ENCODE results near the gene SYNPO. TPM values are rescaled to one million over a fixed set of nuclear protein-coding genes. Genes with fewer than 3 reads are reported as not detected.

SYNPO gene
- total RNA-seq, 1 donor from 2014 or later, result 24.5 TPM

DNA sequence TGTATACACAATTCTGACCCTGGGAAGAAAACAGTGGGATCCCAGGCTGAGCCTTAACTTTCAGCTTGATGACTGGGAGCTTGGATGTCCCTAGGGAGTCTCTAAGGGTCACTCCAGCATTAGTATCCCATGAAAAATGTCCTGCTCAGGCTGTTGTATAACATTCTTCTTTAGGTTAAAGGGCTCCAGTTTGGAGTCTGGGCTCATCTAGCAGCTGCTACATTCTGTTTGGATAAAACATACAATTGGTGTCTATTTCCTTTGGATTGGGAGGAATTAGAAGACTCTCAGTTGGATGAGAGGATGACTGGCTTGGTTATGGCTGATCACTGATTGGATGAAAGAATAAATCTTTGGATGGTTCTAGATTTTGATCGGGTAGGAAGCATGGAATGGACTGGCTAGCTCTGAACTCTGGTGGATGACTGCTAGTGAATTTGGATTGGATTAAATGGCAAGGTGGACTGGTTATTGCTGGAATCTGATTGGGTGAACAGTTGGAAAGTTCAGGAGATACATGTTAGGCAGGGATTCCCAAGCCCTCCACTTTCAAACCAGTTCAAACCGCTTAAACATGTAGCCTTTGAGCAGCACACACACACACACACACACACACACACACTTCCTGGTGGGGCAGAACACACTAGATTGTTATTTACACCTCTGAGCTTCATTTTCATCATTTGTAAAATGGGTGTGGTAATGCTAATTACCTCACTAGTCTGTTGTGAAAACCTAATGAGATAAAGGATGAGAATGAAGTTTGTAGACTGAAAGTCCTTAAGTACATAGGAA, 13.5 kb downstream of the SYNPO start:
- Mint-ChIP-seq H3K4me1 (ENCODE audit: unreplicated experiment) (peaks cover 36% of the 10 kb centered on the region), H3K4me3 (no peak overlapping the region), H3K36me3 (no peaks in the 10 kb centered on the region), H3K27ac (no peak overlapping the region), H3K27me3 (peaks cover 13% of the 10 kb centered on the region), H3K9me3 (no peaks in the 10 kb centered on the region)
- no peak for DNase-seq (ENCODE audit: extremely low spot score, unreplicated experiment)
- TF ChIP-seq, protein P1, sequence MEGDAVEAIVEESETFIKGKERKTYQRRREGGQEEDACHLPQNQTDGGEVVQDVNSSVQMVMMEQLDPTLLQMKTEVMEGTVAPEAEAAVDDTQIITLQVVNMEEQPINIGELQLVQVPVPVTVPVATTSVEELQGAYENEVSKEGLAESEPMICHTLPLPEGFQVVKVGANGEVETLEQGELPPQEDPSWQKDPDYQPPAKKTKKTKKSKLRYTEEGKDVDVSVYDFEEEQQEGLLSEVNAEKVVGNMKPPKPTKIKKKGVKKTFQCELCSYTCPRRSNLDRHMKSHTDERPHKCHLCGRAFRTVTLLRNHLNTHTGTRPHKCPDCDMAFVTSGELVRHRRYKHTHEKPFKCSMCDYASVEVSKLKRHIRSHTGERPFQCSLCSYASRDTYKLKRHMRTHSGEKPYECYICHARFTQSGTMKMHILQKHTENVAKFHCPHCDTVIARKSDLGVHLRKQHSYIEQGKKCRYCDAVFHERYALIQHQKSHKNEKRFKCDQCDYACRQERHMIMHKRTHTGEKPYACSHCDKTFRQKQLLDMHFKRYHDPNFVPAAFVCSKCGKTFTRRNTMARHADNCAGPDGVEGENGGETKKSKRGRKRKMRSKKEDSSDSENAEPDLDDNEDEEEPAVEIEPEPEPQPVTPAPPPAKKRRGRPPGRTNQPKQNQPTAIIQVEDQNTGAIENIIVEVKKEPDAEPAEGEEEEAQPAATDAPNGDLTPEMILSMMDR (conservative IDR thresholded peaks at IDR 0.05), result no peak

DNA sequence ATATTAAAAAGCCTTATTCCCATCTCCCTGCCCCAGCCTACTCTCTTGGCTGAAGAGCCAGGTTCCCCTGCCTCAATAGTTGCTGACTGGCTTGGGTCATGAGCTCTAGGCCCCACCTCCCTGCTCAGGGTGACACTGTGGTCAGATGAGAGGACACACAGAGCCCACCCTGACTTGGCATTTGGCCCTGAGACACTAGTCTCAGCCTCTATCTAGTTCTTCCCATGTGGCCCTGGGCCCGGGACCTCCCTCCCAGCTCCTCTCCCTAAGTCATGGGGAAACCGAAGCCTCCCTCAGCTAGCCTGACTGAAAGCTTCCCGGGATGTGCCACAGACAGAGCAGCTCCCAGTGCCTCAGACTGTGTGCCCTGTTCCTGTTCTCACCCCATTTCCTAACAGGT, 14.8 kb downstream of the SYNPO start:
- Mint-ChIP-seq H3K27me3 (peaks cover 13% of the 10 kb centered on the region), H3K36me3 (no peaks in the 10 kb centered on the region), H3K9me3 (no peaks in the 10 kb centered on the region), H3K4me1 (ENCODE audit: unreplicated experiment) (peaks cover 43% of the 10 kb centered on the region), H3K27ac (no peak overlapping the region), H3K4me3 (peak overlapping the region; percentile 34)
- DNase-seq (ENCODE audit: extremely low spot score, unreplicated experiment), result no peak
- TF ChIP-seq, protein P1 (conservative IDR thresholded peaks at IDR 0.05), result no peak

DNA sequence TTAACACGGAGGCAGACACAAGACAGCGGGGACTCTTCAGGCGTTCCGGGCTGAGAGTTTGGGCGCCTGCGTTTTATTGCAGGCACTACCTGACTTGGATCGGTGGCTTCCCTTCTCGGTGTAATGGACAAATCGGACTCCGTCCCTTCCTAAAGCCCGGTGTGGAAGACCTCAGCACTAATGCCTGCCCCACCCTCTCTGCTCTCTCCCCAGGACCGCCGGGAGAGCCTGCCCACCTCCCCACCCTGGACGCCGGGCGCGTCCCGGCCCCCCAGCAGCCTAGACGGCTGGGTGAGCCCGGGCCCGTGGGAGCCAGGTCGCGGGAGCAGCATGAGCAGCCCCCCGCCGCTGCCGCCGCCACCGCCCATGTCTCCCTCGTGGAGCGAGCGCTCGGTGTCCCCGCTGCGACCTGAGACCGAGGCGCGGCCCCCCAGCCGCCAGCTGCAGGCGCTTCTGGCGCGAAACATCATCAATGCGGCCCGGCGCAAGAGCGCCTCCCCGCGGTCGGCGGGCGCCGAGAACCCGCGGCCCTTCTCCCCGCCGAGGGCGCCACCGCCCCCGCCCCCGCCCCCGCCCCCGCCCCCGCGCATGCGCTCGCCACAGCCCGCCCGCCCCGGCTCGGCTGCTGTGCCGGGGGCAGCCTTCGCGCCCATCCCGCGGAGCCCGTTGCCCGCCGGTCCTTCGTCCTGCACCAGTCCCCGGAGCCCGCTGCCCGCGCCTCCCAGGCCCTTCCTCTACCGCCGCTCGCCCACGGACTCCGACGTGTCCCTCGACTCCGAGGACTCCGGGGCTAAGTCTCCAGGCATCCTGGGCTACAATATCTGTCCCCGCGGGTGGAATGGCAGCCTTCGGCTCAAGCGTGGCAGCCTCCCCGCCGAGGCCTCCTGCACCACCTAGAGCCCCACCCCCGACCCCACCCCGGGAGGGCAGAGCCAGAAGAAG, 16.0 kb downstream of the SYNPO start:
- Mint-ChIP-seq H3K4me1 (ENCODE audit: unreplicated experiment) (peaks cover 47% of the 10 kb centered on the region), H3K4me3 (peak overlapping the region; percentile 80), H3K36me3 (no peaks in the 10 kb centered on the region), H3K27me3 (peaks cover 17% of the 10 kb centered on the region), H3K9me3 (no peaks in the 10 kb centered on the region), H3K27ac (no peak overlapping the region)
- peak; percentile 88 for DNase-seq (ENCODE audit: extremely low spot score, unreplicated experiment)
- TF ChIP-seq, protein P1 (conservative IDR thresholded peaks at IDR 0.05), result peak; percentile 85

DNA sequence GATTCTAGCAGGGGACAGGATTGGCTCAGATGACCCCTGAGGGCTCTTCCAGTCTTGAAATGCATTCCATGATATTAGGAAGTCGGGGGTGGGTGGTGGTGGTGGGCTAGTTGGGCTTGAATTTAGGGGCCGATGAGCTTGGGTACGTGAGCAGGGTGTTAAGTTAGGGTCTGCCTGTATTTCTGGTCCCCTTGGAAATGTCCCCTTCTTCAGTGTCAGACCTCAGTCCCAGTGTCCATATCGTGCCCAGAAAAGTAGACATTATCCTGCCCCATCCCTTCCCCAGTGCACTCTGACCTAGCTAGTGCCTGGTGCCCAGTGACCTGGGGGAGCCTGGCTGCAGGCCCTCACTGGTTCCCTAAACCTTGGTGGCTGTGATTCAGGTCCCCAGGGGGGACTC, 17.7 kb downstream of the SYNPO start:
- H3K9me3 Mint-ChIP-seq, result no peaks in the 10 kb centered on the region
- TF ChIP-seq, protein P1 (conservative IDR thresholded peaks at IDR 0.05), result no peak
- H3K27ac Mint-ChIP-seq, result peak overlapping the region; percentile 14
- DNase-seq (ENCODE audit: extremely low spot score, unreplicated experiment), result no peak
- peak overlapping the region; percentile 73 for H3K4me3 Mint-ChIP-seq
- H3K36me3 Mint-ChIP-seq, result no peaks in the 10 kb centered on the region
- peaks cover 23% of the 10 kb centered on the region for H3K27me3 Mint-ChIP-seq
- H3K4me1 Mint-ChIP-seq (ENCODE audit: unreplicated experiment), result peaks cover 37% of the 10 kb centered on the region

DNA sequence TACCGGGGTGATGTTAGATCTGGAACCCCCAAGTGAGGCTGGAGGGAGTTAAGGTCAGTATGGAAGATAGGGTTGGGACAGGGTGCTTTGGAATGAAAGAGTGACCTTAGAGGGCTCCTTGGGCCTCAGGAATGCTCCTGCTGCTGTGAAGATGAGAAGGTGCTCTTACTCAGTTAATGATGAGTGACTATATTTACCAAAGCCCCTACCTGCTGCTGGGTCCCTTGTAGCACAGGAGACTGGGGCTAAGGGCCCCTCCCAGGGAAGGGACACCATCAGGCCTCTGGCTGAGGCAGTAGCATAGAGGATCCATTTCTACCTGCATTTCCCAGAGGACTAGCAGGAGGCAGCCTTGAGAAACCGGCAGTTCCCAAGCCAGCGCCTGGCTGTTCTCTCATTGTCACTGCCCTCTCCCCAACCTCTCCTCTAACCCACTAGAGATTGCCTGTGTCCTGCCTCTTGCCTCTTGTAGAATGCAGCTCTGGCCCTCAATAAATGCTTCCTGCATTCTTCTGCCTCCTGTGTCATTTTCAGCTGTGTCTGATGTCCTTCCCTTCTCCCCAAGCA, 18.3 kb downstream of the SYNPO start:
- Mint-ChIP-seq H3K36me3 (no peaks in the 10 kb centered on the region), H3K27me3 (peaks cover 23% of the 10 kb centered on the region)

More for the DNA sequence above, 18.3 kb downstream of the SYNPO start:
- no peak for DNase-seq (ENCODE audit: extremely low spot score, unreplicated experiment)
- H3K4me3 Mint-ChIP-seq, result peak overlapping the region; percentile 37
- peaks cover 34% of the 10 kb centered on the region for H3K4me1 Mint-ChIP-seq (ENCODE audit: unreplicated experiment)
- no peak overlapping the region for H3K27ac Mint-ChIP-seq
- TF ChIP-seq, protein P1 (conservative IDR thresholded peaks at IDR 0.05), result no peak
- H3K9me3 Mint-ChIP-seq, result no peaks in the 10 kb centered on the region

Data from type B pancreatic cell (in vitro differentiated cells).